ENCODE data around the gene PRKAR2B. TPM values are rescaled to one million over a fixed set of nuclear protein-coding genes. Genes with fewer than 3 reads are reported as not detected.
"Not testable (repeated sequence)": the region's sequence is repeated elsewhere in the genome, so short reads cannot be mapped to it uniquely, and the experiment has no call there.

PRKAR2B gene
- total RNA-seq, 3 donors from 2014 or later: 34.7 to 252 (median 64.1) TPM

DNA sequence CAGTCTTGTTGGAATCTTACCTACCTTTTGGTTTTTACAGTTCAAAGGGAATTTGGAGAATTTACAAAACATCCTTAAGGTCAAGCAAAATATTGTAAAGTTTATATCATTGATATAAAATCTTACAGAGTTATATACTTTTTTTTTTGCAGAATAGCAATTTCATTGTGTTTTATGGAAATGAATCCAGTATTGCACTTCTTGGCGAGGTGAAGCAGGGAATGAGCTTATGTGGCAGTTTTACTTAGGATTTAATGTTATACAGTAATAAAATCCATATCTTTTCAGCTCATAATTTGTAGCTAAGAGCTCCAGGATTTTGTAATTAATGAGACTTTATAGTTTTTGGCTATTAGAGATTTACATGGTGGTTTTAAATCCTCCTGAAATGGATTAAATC lies 5.0 kb downstream of the PRKAR2B start:
- H3K36me3 ChIP-seq: no peaks in the 10 kb centered on the region
- TF ChIP-seq, protein P1, sequence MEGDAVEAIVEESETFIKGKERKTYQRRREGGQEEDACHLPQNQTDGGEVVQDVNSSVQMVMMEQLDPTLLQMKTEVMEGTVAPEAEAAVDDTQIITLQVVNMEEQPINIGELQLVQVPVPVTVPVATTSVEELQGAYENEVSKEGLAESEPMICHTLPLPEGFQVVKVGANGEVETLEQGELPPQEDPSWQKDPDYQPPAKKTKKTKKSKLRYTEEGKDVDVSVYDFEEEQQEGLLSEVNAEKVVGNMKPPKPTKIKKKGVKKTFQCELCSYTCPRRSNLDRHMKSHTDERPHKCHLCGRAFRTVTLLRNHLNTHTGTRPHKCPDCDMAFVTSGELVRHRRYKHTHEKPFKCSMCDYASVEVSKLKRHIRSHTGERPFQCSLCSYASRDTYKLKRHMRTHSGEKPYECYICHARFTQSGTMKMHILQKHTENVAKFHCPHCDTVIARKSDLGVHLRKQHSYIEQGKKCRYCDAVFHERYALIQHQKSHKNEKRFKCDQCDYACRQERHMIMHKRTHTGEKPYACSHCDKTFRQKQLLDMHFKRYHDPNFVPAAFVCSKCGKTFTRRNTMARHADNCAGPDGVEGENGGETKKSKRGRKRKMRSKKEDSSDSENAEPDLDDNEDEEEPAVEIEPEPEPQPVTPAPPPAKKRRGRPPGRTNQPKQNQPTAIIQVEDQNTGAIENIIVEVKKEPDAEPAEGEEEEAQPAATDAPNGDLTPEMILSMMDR (IDR thresholded peaks at IDR 0.05): no peak
- TF ChIP-seq POLR2A (IDR thresholded peaks at IDR 0.05) (no peak), POLR2AphosphoS5 (IDR thresholded peaks at IDR 0.05) (no peak)
- no peak overlapping the region for H3K4me3 ChIP-seq
- H3K9me3 ChIP-seq: no peaks in the 10 kb centered on the region
- intact Hi-C loops (cut with DNase I; ENCODE audit: low total_unique reads): no loop called here
- peaks cover 4 to 7% of the 10 kb centered on the region in 2 donors for H3K4me1 ChIP-seq
- H3K27me3 ChIP-seq: no peaks in the 10 kb centered on the region
- no peak overlapping the region for H3K27ac ChIP-seq
- no peak for DNase-seq (ENCODE audit: low spot score in 2 of 2)

DNA sequence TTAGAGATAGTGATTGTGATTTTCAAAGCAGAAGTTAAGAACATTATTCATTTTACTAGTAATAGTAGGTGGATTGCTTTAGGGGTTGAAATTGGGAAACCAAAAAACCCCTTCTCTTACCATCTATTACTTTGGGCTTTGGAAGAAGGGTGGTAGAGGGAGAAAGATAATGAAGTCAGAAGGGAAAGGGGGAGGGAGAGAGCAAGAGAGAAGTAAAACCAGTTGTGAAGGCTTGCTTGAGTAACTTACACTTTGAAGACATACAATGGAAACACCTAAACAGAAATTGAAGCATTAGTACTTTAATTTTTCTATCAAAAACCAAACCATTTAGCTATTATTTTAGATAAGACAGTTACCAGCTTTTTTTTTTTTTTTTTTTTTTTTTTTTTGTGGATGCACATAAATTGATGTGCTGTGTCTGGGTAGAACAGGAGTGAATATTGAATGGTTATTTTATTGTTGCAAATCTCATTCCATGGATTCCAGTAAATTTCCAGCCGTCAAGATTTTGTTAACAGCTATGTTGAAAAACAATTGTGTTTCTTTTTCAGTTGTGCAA lies 5.5 kb downstream of the PRKAR2B start:
- no peaks in the 10 kb centered on the region for H3K27me3 ChIP-seq
- H3K9me3 ChIP-seq: no peaks in the 10 kb centered on the region
- H3K36me3 ChIP-seq: no peaks in the 10 kb centered on the region
- no peak overlapping the region for H3K4me3 ChIP-seq
- H3K4me1 ChIP-seq: peaks cover 4 to 7% of the 10 kb centered on the region in 2 donors
- intact Hi-C loops (cut with DNase I; ENCODE audit: low total_unique reads): no loop called here
- TF ChIP-seq, protein P1 (IDR thresholded peaks at IDR 0.05): no peak
- TF ChIP-seq POLR2AphosphoS5 (IDR thresholded peaks at IDR 0.05): no peak
- TF ChIP-seq POLR2A (IDR thresholded peaks at IDR 0.05): no peak
- DNase-seq (ENCODE audit: low spot score in 2 of 2): no peak
- no peak overlapping the region for H3K27ac ChIP-seq

DNA sequence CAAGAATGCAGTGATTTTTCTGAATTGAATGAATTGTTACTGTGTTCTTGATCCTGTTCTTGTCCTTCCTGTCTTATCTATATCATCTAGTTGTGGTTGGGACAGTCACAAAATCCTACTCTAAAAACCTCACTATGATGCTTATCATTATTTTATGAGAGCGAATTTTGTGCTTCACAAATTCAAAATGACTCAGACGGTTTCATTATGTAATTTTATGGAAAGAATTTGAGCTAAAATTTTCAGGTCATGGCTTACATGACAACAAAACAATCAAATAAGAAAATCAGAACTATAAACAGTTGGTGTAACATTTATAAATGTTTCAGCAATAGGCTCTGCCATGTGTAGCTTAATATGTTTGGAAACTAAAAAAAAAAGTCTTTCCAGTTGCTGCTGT lies 6.9 kb downstream of the PRKAR2B start:
- DNase-seq (ENCODE audit: low spot score in 2 of 2): no peak
- TF ChIP-seq POLR2A (IDR thresholded peaks at IDR 0.05) (no peak), POLR2AphosphoS5 (IDR thresholded peaks at IDR 0.05) (no peak)
- TF ChIP-seq, protein P1 (IDR thresholded peaks at IDR 0.05): no peak
- Histone ChIP-seq H3K9me3 (no peaks in the 10 kb centered on the region), H3K27me3 (no peaks in the 10 kb centered on the region), H3K4me3 (no peak overlapping the region), H3K4me1 (no peaks in the 10 kb centered on the region), H3K36me3 (no peaks in the 10 kb centered on the region), H3K27ac (no peak overlapping the region)
- intact Hi-C loops (cut with DNase I; ENCODE audit: low total_unique reads): no loop called here

DNA sequence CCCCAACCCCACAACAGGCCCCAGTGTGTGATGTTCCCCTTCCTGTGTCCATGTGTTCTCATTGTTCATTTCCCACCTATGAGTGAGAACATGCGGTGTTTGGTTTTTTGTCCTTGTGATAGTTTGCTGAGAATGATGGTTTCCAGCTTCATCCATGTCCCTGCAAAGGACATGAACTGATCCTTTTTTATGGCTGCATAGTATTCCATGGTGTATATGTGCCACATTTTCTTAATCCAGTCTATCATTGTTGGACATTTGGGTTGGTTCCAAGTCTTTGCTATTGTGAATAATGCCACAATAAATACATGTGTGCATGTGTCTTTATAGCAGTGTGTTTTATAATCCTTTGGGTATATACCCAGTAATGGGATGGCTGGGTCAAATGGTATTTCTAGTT lies 10.5 kb downstream of the PRKAR2B start:
- H3K4me3 ChIP-seq; H3K36me3 ChIP-seq; H3K27ac ChIP-seq; intact Hi-C loops (cut with DNase I; ENCODE audit: low total_unique reads); H3K4me1 ChIP-seq; DNase-seq (ENCODE audit: low spot score in 2 of 2); H3K27me3 ChIP-seq; H3K9me3 ChIP-seq: not testable (repeated sequence)

DNA sequence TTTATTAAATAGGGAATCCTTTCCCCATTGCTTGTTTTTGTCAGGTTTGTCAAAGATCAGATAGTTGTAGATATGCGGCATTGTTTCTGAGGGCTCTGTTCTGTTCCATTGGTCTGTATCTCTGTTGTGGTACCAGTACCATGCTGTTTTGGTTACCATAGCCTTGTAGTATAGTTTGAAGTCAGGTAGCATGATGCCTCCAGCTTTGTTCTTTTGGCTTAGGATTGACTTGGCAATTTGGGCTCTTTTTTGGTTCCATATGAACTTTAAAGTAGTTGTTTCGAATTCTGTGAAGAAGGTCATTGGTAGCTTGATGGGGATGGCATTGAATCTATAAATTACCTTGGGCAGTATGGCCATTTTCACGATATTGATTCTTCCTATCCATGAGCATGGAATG lies 11.6 kb downstream of the PRKAR2B start:
- intact Hi-C loops (cut with DNase I; ENCODE audit: low total_unique reads); H3K9me3 ChIP-seq; H3K27me3 ChIP-seq; H3K27ac ChIP-seq; DNase-seq (ENCODE audit: low spot score in 2 of 2); H3K4me3 ChIP-seq; H3K4me1 ChIP-seq; H3K36me3 ChIP-seq: not testable (repeated sequence)

DNA sequence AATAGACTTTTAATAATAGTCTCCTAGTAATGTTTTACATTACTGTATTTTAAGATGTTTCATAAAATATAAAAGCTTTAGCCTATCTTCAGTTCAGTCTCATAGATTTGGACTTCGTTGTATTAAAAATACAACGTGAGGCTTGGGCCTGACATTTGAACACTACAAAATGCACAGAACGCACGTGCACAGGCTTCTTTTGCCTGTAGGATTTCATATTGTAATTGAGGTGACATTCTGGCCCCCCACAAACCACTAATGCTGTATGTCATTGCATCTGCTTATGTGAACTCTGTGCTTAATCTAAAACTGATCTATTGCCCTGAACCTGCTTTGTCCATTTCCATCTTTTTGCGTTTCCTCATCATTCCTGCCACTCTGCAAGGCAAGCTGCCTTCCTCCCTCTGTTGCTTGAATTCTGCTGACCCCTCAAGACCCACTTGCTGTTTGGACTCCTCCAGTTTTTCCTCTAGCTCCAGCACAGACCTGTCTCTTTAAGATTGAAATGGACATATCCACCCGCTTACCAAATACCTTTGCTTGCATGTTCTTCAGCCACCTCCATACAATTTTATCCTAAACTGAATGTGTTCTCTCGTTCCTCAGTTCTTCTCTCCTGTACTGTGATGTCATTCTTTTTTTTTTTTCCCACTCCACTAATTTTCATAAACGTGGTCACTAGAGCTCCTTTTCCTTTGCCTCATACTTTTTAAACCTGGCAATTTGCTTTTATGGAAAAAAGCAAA lies 12.4 kb downstream of the PRKAR2B start:
- no peak for DNase-seq (ENCODE audit: low spot score in 2 of 2)
- TF ChIP-seq POLR2AphosphoS5 (IDR thresholded peaks at IDR 0.05) (no peak), POLR2A (IDR thresholded peaks at IDR 0.05) (no peak)
- TF ChIP-seq, protein P1 (IDR thresholded peaks at IDR 0.05): no peak
- Histone ChIP-seq H3K36me3 (no peaks in the 10 kb centered on the region), H3K4me3 (no peak overlapping the region), H3K9me3 (no peaks in the 10 kb centered on the region), H3K27ac (no peak overlapping the region), H3K4me1 (no peaks in the 10 kb centered on the region), H3K27me3 (no peaks in the 10 kb centered on the region)
- intact Hi-C loops (cut with DNase I; ENCODE audit: low total_unique reads): no loop called here

All from breast epithelium (tissue), 4 donors.